DMS 273 (cell line): Measurements from ENCODE around the gene SAMD1.
A peak's percentile ranks its signal among the peaks of the same experiment; 100 is the strongest.

Source experiments
- DNase-seq: peaks from one replicate; lab custom pipeline; 2025; ENCODE audit not compliant: unreplicated experiment; lab: John Stamatoyannopoulos, UW

The SAMD1 gene

GRCh38 chr19:14090509-14091080 is at the start of gene SAMD1:
Gene SAMD1 (minus strand): TSS chr19:14090751.
- DNase-seq: peak; percentile 95

GRCh38 chr19:14139944-14140343 is 49.4 kb upstream of the SAMD1 start:
- DNase-seq: no peak

GRCh38 chr19:14138576-14139265 is 48.2 kb upstream of the SAMD1 start:
- no peak for DNase-seq

- DNase-seq: peak; percentile 100
Measured at GRCh38 chr19:14136509-14137281, 46.1 kb upstream of the SAMD1 start, which contains the start of gene ASF1B. Gene ASF1B (minus strand): TSS chr19:14136589. CDS start chr19:14136456, 133 bp downstream.

GRCh38 chr19:14135985-14136508 is 45.5 kb upstream of the SAMD1 start:
- DNase-seq: no peak

GRCh38 chr19:14135355-14135754 is 44.8 kb upstream of the SAMD1 start:
- DNase-seq: no peak

GRCh38 chr19:14127929-14128509 is 37.5 kb upstream of the SAMD1 start:
- DNase-seq: no peak

GRCh38 chr19:14127176-14127575 is 36.6 kb upstream of the SAMD1 start:
- no peak for DNase-seq

- DNase-seq: no peak
Measured at GRCh38 chr19:14122924-14123323, 32.4 kb upstream of the SAMD1 start.

GRCh38 chr19:14120497-14120780 is 29.9 kb upstream of the SAMD1 start:
- DNase-seq: no peak

GRCh38 chr19:14119644-14120496 is 29.3 kb upstream of the SAMD1 start:
- no peak for DNase-seq

- no peak for DNase-seq
Measured at GRCh38 chr19:14119146-14119545, 28.6 kb upstream of the SAMD1 start.

- peak; percentile 56 for DNase-seq
Measured at GRCh38 chr19:14118165-14119051, 27.9 kb upstream of the SAMD1 start.

GRCh38 chr19:14117668-14118164 is 27.2 kb upstream of the SAMD1 start, which contains the start of gene PRKACA:
Gene PRKACA (minus strand): TSS chr19:14117762. CDS start chr19:14117547, 215 bp downstream.
- DNase-seq: peak; percentile 99

GRCh38 chr19:14116918-14117578 is 26.5 kb upstream of the SAMD1 start:
- peak; percentile 59 for DNase-seq

GRCh38 chr19:14116525-14116917 is 26.0 kb upstream of the SAMD1 start:
- no peak for DNase-seq

- no peak for DNase-seq
Measured at GRCh38 chr19:14115756-14116155, 25.2 kb upstream of the SAMD1 start.

- peak; percentile 58 for DNase-seq
Measured at GRCh38 chr19:14114854-14115253, 24.3 kb upstream of the SAMD1 start.

GRCh38 chr19:14114439-14114838 is 23.9 kb upstream of the SAMD1 start:
- DNase-seq: no peak
